ENCODE data around the gene SPATA2L. TPM values are rescaled to one million over a fixed set of nuclear protein-coding genes. Genes with fewer than 3 reads are reported as not detected.

SPATA2L gene
- total RNA-seq, 1 experiment from 2014 or later: 12.2 TPM

DNA sequence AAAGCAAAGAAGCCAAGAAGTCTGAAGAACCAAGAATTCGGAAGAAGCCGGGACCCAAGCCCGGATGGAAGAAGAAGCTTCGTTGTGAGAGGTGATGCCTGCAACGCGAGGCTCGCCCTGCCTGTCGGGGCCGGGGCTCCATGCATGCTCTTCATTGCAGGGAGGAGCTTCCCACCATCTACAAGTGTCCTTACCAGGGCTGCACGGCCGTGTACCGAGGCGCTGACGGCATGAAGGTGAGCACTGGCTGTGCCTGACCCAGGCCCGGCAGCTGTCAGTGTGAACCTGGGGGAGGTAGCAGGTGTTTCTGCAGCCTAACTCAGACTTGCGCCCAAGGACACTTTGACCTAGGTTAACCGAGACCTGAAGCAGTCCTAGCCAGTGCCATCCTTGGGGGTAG is 31.8 kb upstream of the SPATA2L start:
- Histone ChIP-seq H3K79me2 (ENCODE audit: low read length) (no peaks in the 10 kb centered on the region), H3K27me3 (ENCODE audit: low read length) (no peaks in the 10 kb centered on the region), H3K9me3 (ENCODE audit: low read length) (no peaks in the 10 kb centered on the region), H3K36me3 (ENCODE audit: low read depth, low read length) (peaks cover 19% of the 10 kb centered on the region), H3K27ac (ENCODE audit: low read length) (no peak overlapping the region), H3K4me3 (ENCODE audit: low read length) (no peak overlapping the region), H3F3A (ENCODE audit: low read length, unreplicated experiment) (no peaks in the 10 kb centered on the region), H2AFZ (ENCODE audit: low read length) (no peak overlapping the region), H3K4me2 (ENCODE audit: low read length) (no peak overlapping the region), H3K9me2 (replicated peaks; ENCODE audit: low read length) (no peaks in the 10 kb centered on the region), H3K4me1 (ENCODE audit: insufficient read depth, low read length) (no peaks in the 10 kb centered on the region), H4K20me1 (ENCODE audit: low read length) (no peaks in the 10 kb centered on the region), H3K9ac (ENCODE audit: low read length) (no peak overlapping the region)
- intact Hi-C loops (cut with micrococcal nuclease): no loop called here
- ATAC-seq: no peak
- BruUV-seq (replicated peaks): no TSS peak
- TF ChIP-seq CTCF (conservative IDR thresholded peaks at IDR 0.05; ENCODE audit: low read depth, low read length): no peak
- TF ChIP-seq EZH2phosphoT487 (IDR thresholded peaks at IDR 0.05; ENCODE audit: borderline replicate concordance, low read length): no peak
- no peak for TF ChIP-seq EZH2 (IDR thresholded peaks at IDR 0.05; ENCODE audit: low read length, unreplicated experiment)
- DNase-seq: no peak
- ChIA-PET CTCF (no interaction called here), POLR2A (ENCODE audit: unreplicated experiment) (interaction anchor here (0.6 kb wide), 1 partner anchor 17 kb away, joined by 4 read pairs; no protein-coding TSS in a partner anchor)

DNA sequence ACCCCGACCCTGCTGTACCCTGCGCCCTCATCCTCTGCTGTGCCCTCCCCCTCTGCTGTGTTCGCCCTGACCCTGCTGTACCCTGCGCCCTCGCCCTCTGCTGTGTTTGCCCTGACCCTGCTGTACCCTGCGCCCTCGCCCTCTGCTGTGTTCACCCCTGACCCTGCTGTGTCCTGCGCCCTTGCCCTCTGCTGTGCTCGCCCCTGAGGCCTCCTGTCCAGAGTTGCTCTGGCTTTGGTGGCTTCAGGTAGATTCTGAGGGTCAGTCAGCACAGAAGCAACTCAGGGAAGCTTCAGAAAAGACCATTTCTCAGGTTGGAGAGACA is 31.4 kb upstream of the SPATA2L start:
- Histone ChIP-seq H3K9me2 (replicated peaks; ENCODE audit: low read length) (no peaks in the 10 kb centered on the region), H3K27me3 (ENCODE audit: low read length) (no peaks in the 10 kb centered on the region), H4K20me1 (ENCODE audit: low read length) (no peaks in the 10 kb centered on the region), H3K36me3 (ENCODE audit: low read depth, low read length) (peaks cover 17% of the 10 kb centered on the region), H3K4me1 (ENCODE audit: insufficient read depth, low read length) (no peaks in the 10 kb centered on the region), H3K4me3 (ENCODE audit: low read length) (no peak overlapping the region), H3K79me2 (ENCODE audit: low read length) (no peaks in the 10 kb centered on the region), H2AFZ (ENCODE audit: low read length) (no peak overlapping the region), H3F3A (ENCODE audit: low read length, unreplicated experiment) (no peaks in the 10 kb centered on the region), H3K9ac (ENCODE audit: low read length) (no peak overlapping the region), H3K4me2 (ENCODE audit: low read length) (no peak overlapping the region), H3K27ac (ENCODE audit: low read length) (no peak overlapping the region), H3K9me3 (ENCODE audit: low read length) (no peaks in the 10 kb centered on the region)
- TF ChIP-seq CTCF (conservative IDR thresholded peaks at IDR 0.05; ENCODE audit: low read depth, low read length): no peak
- TF ChIP-seq EZH2 (IDR thresholded peaks at IDR 0.05; ENCODE audit: low read length, unreplicated experiment): no peak
- TF ChIP-seq EZH2phosphoT487 (IDR thresholded peaks at IDR 0.05; ENCODE audit: borderline replicate concordance, low read length): no peak
- intact Hi-C loops (cut with micrococcal nuclease): no loop called here
- BruUV-seq (replicated peaks): no TSS peak
- no peak for ATAC-seq
- DNase-seq: no peak
- ChIA-PET CTCF (interaction anchor here (0.6 kb wide), 1 partner anchor 33 kb away, joined by 3 read pairs; no protein-coding TSS in a partner anchor), POLR2A (ENCODE audit: unreplicated experiment) (interaction anchor here (0.6 kb wide), 1 partner anchor 16 kb away, joined by 4 read pairs; no protein-coding TSS in a partner anchor)

- Histone ChIP-seq H3K27ac (ENCODE audit: low read length) (no peak overlapping the region), H3F3A (ENCODE audit: low read length, unreplicated experiment) (no peaks in the 10 kb centered on the region), H3K36me3 (ENCODE audit: low read depth, low read length) (peaks cover 12% of the 10 kb centered on the region), H3K9me2 (replicated peaks; ENCODE audit: low read length) (no peaks in the 10 kb centered on the region), H2AFZ (ENCODE audit: low read length) (no peak overlapping the region), H3K79me2 (ENCODE audit: low read length) (no peaks in the 10 kb centered on the region), H3K4me1 (ENCODE audit: insufficient read depth, low read length) (no peaks in the 10 kb centered on the region), H3K4me2 (ENCODE audit: low read length) (no peak overlapping the region), H3K27me3 (ENCODE audit: low read length) (no peaks in the 10 kb centered on the region), H3K4me3 (ENCODE audit: low read length) (no peak overlapping the region), H4K20me1 (ENCODE audit: low read length) (no peaks in the 10 kb centered on the region), H3K9me3 (ENCODE audit: low read length) (no peaks in the 10 kb centered on the region), H3K9ac (ENCODE audit: low read length) (no peak overlapping the region)
- ChIA-PET CTCF (interaction anchor here (0.6 kb wide), 1 partner anchor 32 kb away, joined by 3 read pairs; no protein-coding TSS in a partner anchor), POLR2A (ENCODE audit: unreplicated experiment) (no interaction called here)
- DNase-seq: no peak
- no peak for ATAC-seq
- intact Hi-C loops (cut with micrococcal nuclease): no loop called here
- TF ChIP-seq EZH2phosphoT487 (IDR thresholded peaks at IDR 0.05; ENCODE audit: borderline replicate concordance, low read length) (no peak), CTCF (conservative IDR thresholded peaks at IDR 0.05; ENCODE audit: low read depth, low read length) (no peak)
- BruUV-seq (replicated peaks): no TSS peak
Observed at GRCh38 chr16:89732142-89732917, 30.8 kb upstream of the SPATA2L start.
